HG03558 (cell line): ENCODE results near the gene CPHXL2.
A peak's percentile ranks its signal among the peaks of the same experiment; 100 is the strongest.

ENCODE experiments used
- ATAC-seq: cut with Tn5 transposase; IDR thresholded peaks from one replicate; pipeline ENCODE4 v1.9.1; 2021; ENCODE audit warnings: moderate number of reproducible peaks; ENCODE audit not compliant: unreplicated experiment; ENCODE audit errors: extremely low read depth

Gene CPHXL2

DNA sequence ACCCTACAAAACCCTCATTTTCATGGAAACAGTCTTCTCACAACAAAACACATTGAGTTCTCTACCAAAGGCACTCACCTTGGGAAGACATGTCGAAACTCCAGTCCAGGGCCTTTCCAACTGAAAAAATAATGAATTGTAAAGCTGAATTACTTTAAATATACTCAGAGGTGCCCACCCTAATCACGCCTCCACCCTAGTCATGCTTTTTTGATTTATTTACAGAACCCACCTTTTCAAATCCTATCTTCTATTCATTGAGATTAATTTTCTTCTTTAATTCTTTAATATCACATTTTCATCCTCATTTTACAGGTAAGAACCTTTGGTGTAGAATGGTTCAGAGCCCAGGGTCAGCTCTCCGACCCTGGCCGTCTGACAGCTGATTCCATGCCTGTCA lies at the start of gene CPHXL2:
CPHXL2 (minus strand) TSS at position 101 of the 400 bp plus-strand sequence; CDS start at position 91, 10 bp downstream.
- no peak for ATAC-seq

DNA sequence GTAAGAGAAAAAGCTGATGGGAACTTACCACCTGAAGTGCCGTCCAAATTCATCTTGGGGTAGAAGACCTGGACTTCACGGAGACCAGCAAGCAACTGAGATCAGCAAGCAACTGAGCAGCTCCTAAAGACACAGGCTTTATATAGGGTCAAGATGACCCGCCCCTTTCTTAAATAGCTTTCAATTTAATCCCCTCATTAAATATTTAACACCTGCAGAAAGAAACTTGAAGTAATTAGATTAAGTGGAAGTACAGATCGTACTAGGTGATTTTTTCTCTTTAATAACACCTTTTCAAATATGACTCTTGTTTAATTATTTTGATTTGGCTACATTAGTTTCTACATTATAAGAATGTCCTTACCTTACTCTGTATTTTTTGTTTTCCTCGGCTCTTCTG lies 49.6 kb upstream of the CPHXL2 start, which contains the start of gene CPHXL:
CPHXL (minus strand) TSS at position 101 of the 400 bp plus-strand sequence; CDS start at position 53, 48 bp downstream.
- no peak for ATAC-seq

DNA sequence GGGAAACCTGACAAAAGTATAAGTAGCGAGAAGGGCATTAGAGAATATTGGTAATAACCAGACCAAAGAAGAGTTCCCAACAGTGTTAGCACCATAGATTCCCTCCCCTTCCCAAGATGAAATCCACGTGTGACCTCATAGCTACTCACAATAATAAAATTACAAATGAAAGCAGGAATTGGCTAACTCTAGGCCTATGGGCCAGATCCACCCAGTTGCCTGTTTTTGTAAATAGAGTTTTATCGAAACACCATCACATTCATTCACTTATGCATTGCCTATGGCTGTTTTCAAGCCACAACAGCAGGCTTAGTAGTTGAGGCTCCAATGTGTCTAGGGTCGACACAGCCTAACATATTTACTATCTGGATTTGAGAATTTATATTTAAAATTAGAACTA lies 41.6 kb upstream of the CPHXL2 start:
- no peak for ATAC-seq

DNA sequence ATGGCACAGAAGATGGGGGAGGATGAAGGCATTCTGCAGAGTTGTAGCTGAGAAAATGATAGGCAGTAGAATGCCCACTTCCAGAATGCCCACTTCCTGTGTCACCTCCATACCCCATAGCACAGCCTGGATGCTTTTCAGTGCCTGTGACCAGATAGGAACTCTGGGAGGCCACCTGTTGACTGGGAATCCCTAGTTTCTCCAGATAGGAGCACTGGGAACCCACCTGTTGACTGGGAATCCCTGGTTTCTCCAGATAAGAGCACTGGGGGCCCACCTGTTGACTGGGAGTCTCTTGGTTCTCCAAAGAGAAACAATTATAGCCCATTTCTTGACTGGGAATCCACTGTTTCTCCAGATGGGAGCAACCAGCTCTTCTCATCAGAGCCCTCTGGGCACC lies 37.9 kb upstream of the CPHXL2 start:
- no peak for ATAC-seq

DNA sequence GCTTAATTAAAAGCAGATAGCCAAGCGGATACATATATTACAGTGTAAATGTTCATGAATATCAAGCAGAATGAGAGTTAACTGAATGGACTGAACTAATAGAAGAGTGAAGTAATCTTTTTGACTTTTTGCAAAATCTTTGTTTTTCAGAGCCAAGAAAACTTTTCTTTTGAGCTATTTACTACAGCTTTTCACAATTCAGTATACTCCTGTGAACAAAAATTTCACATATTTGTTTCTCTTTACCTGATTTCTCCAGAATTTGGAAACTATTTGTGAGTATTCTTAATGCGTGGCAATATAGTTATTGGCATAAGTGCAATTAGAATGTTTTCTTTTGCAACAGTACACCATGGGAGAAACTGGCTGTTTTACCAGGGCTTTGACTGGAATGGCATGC lies 33.5 kb upstream of the CPHXL2 start:
- ATAC-seq: no peak

DNA sequence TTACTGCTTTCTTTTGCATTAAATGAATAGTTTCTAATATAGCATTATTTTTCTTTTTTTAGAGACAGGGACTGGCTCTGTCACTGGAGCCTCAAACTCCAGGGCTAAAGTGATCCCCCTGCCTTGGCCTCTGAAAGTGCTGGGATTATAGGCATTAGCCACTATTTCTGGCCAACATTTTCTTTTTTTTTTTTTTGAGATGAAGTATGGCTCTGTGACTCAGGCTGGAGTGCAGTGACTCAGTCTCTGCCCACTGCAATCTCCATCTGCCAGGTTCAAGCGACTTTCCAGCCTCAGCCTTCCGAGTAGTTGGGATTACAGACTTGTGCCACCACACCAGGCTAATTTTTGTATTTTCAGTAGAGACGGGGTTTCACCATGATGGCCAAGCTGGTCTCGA lies 26.5 kb upstream of the CPHXL2 start:
- no peak for ATAC-seq

DNA sequence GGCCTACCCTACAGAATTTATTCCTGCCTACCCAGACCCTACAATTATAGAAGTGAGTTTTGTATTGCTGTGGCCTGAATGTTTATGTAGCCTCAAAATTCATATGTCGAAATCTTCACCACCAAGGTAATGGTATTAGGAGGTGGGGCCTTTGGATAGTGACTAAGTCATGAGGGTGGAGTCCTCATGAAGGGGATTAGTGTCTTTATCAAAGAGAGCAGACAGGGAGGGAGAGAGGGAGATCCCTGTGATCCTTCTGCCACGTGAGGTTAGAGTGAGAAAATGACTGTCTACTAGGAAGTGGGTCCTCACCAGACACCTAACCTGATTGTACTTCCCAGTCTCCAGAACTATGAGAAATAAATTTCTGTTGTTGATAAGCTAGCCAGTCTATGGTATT lies 25.4 kb upstream of the CPHXL2 start:
- ATAC-seq: no peak

DNA sequence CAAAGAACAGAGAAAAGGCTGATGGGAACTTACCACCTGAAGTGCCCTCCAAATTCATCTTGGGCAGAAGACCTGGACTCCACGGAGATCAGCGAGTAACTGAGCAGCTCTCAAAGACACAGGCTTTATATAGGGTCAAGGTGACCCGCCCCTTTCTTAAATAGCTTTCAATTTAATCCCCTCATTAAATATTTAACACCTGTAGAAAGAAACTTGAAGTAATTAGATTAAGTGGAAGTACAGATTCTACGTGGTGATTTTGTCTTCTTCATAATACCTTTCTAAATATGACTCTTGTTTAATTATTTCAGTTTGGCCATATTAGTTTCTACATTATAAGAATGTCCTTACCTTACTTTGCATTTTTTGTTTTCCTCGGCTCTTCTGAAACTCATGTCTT lies 24.6 kb upstream of the CPHXL2 start, which contains the start of gene DUXB:
DUXB (minus strand) TSS at position 101 of the 400 bp plus-strand sequence; CDS start at position 58, 43 bp downstream.
- ATAC-seq: no peak

DNA sequence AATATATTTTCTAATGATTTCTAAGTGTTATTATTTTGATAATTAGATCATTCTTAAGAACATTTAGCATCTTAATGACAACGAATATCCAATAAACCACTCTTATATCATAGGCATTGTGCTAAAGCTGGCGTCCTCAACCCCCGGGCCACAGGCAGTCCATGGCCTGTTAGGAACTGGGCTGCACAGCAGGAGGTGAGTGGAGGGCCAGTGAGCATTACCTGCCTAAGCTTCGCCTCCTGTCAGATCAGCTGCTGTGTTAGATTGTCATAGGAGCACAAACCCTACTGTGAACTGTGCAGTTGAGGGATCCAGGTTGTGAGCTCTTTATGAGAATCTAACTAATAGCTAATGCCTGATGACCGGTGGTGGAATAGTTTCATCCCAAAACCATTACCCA lies 20.8 kb upstream of the CPHXL2 start:
- no peak for ATAC-seq

DNA sequence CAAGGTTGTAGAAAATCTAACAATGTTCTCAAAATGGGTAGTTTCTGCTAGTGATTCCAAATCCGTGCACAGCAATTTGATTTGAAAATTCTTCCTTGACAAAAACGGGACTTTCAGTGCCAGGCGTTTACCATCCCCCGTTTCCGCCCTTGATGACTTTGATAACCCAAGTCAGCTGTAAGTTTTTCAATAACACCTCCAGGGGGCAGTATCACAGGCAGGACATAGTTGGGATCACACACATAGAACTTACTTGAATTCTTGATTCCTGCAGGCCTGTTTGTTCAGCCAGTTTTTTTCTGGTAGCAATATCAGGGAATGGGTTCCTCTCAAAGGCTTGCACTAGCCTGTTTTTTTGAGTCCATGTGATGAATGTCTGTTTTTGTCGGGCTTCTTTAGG lies 18.9 kb upstream of the CPHXL2 start:
- ATAC-seq: no peak

DNA sequence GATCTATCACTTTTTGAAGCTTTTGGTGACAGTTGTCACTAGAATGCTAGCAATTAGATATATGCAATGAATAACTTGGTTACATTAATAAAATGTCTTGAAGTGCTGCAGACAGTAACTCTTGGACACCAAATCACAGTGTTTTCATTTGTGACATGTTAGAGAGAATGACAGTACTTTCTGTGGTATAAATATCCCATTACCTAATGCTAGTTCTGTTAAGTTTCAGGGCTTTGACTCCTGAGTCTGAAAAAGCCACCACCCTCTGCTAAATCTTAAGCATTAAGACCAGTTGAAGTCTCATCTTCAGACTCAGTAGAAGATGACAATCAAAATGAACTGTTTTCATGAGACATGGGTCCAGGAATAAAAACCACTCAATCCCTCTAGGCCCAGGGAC lies 10.6 kb upstream of the CPHXL2 start:
- ATAC-seq: no peak

DNA sequence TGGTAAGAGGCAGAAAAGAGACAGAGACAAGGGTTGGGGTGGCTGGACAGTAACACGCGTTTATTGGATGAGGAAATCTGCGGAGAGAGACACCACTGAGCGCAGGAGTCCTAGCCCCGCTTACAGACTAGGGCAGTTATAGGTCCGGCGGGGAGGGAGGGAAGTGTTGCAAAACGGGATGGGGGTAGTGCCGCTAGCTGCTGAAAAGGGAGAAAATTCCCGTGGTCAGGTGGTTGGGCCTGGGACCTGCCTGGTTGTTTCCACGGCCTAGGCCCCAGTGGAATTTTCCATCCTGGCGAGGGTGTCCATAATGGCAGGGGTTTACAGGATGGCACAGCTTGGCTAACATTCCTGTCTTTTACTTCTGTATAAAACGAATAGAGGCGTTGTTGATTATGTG lies 5.5 kb upstream of the CPHXL2 start:
- ATAC-seq: no peak

DNA sequence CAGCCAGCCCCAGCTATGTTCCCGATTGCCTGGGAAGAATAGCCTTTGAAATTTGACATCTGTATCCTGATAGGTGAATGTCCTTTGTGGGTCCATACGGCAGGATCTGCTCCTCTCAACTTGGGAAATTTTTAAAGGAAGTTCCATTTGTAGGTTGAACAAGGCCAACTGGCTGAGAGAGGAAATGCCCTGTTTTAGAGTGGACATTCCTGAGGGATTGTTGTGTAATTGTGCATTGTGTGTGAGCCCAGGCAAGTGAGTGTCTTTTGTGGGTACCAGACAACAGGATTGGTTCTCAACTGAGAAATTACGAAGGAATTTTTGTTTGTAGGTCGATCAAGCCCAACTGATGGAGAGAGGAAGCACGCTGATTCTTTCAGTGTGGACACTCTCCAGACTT lies 2.6 kb upstream of the CPHXL2 start:
- no peak for ATAC-seq

DNA sequence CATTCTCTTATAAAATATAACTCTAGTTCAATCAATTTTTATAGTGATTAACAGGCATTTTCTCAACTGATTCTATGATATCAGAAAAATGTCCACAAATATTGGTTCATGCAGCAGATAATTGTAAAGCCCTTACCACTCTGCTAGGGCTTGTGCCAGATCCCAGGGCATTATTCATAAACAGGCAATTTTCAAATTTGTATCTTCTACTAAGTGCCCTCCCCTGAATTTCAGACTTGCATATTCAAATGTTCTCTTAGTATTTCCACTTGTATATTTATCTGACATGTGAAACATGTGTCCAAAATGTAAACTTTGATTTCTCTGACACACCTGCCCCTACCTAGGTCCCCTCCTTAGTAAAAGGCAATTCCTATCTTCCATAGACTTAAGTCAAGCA lies 9.3 kb downstream of the CPHXL2 start:
- ATAC-seq: no peak

DNA sequence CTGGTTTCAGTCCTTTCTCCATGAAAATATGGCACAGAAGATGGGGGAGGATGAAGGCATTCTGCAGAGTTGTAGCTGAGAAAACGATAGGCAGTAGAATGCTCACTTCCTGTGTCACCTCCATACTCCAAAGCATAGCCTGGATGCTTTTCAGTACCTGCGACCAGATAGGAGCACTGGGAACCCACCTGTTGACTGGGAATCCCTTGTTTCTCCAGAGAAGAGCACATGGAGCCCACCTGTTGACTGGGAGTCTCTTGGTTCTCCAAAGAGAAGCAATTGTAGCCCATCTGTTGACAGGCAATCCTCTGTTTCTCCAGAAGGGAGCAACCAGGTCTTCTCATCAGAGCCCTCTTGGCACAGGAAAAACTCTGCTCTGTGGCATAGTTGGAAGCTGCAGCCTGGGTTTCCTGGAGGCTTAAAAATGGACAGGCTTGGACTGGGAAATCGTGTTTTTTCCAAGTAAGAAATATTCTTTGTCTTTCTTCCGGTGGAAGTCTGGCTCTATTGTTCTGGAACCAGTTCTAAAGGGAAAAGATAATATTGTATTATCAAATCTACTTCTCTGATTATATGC lies 16.0 kb downstream of the CPHXL2 start:
- ATAC-seq: no peak

DNA sequence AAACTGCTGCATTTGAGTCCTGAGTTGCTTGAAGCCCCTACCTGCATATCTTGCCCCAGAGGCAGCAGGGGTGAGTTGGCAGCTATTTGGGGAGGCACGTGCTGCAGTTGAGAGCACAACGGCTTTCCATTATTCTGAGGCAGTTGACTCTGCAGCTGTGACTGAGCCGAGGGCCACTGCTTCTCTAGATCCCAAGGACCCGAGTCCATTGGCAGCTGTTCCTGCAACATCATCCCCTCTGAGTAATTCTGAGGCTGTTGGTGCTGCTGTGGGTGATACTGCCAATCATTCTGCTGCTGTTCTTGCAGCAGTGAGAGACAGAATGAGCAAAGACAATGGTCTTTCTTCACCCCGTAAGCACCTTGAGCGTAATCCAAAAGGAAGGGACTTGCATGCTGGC lies 16.5 kb downstream of the CPHXL2 start:
- ATAC-seq: no peak

DNA sequence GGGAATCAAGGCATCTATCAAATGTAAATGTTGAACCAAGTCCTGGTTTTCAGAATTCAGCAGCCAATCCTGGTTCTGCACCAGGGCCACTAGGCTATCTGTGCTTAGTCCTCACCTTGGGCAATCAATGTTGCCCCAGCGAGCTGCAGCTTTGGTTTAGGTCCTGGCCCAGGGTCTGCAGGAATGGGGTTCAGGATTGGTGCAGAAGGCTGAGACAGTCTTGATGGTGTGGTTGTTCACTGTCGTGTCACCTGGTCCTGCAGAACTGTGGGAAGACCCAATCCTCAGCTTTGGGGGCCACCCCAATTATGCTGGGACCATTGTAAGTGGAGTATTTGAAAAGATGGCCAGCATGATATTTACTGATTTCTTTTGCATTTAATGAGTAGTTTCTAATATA lies 18.6 kb downstream of the CPHXL2 start:
- no peak for ATAC-seq

DNA sequence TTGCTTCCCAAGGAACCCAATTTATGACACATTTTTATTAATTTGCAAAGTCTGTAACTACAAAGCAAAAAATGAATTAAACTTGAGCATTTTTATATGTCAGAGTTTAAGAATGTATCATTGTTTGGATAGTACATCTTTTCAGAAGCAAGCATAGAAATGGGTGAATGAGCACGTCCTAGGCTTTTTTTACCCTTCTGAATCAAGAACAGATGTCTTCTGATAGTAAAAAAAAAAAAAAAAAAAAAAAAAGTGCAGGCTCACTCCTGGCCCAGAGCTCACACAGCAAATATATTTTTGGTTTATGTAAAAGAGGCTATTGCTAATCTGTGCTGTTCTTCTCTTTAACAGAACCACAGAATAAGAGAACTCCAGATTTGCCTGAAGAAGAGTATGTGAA lies 22.9 kb downstream of the CPHXL2 start:
- no peak for ATAC-seq

DNA sequence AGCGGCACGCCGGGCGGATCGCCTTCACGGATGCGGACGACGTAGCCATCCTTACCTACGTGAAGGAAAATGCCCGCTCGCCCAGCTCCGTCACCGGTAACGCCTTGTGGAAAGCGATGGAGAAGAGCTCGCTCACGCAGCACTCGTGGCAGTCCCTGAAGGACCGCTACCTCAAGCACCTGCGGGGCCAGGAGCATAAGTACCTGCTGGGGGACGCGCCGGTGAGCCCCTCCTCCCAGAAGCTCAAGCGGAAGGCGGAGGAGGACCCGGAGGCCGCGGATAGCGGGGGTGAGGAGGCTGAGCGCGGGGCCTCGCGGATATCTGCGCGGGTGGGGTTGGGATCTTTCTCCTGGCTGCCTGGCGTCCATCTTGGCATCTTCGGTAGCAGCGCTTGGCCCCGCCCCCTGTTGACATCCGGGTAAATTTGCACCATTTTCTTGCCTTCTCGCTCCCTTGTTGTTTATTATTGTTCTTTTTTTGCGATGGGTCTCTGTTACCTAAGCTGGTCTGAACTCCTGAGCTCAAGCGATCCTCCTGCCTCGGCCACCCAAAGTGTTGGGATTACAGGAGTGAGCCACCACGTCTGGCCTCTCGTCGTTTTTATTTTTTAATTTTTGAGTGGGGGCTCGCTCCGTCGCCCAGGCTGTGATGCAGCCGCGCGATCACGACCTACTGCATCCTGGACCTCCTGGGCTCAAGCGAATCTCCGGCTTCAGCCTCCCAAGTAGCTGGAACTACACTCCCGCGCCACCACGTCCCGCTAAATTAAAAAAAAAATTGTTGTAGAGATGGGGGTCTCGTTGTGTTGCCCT lies 28.3 kb downstream of the CPHXL2 start:
- ATAC-seq: peak; percentile 13

DNA sequence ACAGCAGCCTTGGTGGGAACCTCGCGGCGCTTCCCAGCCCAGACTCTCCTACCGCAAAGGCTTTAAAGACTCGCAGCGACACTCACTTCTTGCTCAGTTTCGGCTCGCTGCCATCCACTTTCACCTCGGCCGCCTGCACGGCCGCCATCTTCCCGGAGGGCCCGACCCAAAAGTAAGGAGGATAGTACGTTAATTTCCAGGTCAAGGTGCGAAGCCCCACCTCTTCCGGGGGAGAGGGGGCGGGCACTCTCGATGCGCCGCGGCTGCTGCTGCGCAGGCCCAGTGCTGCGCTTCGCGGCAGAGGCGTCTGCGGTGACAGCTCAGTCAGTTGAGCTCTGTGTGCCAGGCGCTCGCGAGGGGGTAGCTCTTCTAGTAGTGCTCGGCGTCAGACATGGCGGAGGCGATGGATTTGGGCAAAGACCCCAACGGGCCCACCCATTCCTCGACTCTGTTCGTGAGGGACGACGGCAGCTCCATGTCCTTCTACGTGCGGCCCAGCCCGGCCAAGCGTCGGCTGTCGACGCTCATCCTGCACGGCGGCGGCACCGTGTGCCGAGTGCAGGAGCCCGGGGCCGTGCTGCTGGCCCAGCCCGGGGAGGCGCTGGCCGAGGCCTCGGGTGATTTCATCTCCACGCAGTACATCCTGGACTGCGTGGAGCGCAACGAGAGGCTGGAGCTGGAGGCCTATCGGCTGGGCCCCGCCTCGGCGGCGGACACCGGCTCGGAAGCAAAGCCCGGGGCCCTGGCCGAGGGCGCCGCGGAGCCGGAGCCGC lies 29.1 kb downstream of the CPHXL2 start, which contains the start of the genes KARS1 and TERF2IP:
KARS1 (minus strand) TSS at position 174 of the 773 bp plus-strand sequence; CDS start at position 148, 26 bp downstream.
TERF2IP (plus strand) TSS at position 282 of the 773 bp plus-strand sequence; CDS start at position 392, 110 bp downstream.
- ATAC-seq: peak; percentile 80

DNA sequence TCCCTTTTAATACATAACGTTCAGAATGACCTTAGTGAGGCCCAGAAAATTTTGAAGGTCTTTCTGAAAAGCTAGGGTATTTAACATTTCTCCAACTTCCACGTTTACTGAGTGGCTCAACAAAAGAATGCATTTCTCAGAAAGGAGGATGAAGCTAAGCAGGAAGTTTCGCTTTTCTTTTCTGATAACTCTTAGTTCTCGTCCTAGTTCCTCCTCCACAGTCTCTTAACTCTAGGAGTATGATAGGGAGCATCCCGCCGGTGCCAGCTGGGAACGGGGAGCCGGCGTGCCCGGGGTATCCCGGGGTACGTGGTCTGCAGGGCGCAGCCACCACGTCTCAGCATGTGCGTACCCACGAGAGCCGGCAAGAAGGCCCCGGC lies 29.7 kb downstream of the CPHXL2 start:
- peak; percentile 7 for ATAC-seq
